GM18520 (cell line): ENCODE results near the gene KRTAP5-9.
"Not testable (repeated sequence)": the region's sequence is repeated elsewhere in the genome, so short reads cannot be mapped to it uniquely, and the experiment has no call there.

Experiments
- ATAC-seq: cut with Tn5 transposase; IDR thresholded peaks from one replicate; pipeline ENCODE4 v1.9.1; 2021; ENCODE audit not compliant: unreplicated experiment

The KRTAP5-9 gene, protein sequence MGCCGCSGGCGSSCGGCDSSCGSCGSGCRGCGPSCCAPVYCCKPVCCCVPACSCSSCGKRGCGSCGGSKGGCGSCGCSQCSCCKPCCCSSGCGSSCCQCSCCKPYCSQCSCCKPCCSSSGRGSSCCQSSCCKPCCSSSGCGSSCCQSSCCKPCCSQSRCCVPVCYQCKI

DNA sequence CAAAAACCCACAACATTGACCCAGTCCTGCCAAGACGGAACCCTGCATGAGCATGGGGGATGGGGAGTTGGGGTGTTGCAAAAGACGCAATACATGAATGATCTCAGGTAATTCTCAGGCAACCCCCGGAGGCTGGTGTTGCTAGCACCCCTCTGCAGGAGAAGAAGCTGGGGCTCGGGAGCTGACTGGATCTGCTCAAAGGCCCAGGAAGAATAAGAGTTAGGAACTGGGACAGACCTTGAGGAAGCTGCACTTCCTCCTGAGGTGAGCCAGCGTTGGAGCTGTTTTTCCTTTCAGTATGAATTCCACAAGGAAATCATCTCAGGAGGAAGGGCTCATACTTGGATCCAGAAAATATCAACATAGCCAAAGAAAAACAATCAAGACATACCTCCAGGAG, at the start of gene KRTAP5-9:
TSS of gene KRTAP5-9 (plus strand) at position 301 of the 400 bp plus-strand sequence. CDS start 238 bp downstream, outside the sequence.
- no peak for ATAC-seq

DNA sequence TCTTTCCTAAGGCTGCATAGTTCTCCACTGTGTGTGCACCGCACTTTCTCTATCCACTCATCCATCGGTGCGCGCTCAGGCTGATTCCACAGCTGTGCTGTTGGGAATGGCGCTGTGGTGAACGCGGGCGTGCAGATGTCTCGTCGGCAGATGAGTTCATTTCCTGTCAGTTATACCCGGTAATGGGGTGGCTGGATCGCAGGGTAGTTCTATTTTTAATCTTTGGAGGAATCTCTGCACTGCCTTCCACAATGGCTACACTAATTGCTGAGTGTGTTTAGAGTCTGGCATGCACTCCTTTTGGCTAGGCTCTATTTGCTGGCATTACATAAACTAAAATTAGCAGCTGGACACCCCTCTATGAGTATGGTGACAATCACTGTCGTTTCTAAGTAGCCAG, 49.1 kb upstream of the KRTAP5-9 start:
- no peak for ATAC-seq

DNA sequence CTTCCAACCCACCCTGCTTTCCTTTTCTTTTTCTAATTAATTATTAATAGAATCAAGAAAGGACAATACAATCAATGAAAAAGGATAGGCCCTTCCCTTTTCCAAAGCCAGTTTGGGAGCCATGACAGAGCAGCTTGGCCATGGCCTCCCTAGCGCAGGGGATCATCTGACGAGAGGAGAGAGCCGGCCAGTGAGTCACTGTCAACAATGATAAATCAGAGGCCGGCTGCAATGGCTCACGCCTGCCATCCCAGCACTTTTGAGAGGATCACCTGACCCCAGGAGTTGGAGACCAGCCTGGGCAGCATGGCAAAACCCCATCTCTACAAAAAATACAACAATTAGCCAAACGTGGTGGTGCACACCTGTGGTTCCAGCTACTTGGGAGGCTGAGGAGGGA, 48.7 kb upstream of the KRTAP5-9 start:
- ATAC-seq, result no peak

DNA sequence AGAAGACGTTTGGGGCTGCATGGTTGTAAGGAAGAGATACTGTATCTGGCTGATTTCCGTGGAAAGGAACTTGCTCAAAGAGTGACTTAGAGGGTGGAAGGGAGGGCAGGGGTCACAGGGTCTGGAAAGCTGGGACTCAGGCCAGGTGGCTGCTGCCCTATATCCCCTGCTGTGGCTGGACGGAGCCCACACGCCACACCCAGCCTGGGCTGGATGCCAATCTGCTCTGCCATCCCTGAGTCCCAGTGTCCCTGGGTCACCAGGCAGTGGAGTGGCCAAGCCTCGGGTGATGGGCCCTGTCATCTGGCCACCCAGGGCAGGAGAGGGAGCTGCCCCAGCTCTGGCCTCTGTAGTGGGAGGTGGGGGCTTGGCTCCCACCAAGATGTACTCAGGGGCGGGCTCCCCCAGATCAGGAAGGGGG, 47.6 kb upstream of the KRTAP5-9 start:
- ATAC-seq, result no peak

DNA sequence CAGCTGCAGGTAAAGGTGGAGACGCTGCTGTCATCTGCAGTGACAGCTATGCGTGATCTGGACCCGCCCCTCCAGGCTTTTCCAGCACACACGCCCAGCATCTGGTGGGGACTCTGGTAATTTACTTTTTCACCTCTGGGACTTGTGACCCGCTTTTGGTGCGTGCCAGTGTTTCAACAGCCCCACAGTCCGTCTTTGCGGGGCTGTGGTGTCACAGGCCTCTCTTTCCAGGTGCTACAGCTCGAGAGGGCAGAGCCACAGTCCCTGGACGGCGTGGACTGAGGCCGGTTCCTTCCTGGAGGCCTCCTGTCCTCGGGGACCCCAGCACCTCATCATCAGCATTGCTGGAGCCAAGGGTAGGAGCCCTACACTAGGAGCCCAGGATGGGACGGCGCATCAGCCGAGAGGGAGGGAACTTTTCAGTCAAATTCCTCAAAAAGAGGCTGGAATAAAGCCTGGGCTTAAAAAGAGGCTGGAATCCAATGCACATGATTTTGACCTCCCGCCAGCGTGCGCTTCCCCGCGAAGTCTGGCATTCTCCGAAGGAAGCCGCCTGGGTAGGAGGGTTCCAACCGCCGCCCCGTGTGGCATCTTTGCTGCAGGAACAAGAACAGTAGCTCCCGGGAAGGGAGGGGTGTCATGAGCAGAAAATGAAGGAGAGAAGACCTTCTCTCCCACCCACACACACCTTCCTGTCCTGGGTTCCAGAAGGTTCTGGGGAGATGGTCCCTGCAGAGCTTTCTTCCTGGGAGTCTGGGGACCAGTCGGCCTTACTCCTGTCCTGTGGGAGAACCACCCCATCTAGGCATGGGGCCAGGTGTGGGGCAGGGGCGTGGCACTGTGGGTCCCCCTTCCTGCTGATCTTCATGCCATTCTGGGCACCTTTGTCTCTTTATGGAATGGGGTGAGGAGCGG, 46.9 kb upstream of the KRTAP5-9 start:
- no peak for ATAC-seq

DNA sequence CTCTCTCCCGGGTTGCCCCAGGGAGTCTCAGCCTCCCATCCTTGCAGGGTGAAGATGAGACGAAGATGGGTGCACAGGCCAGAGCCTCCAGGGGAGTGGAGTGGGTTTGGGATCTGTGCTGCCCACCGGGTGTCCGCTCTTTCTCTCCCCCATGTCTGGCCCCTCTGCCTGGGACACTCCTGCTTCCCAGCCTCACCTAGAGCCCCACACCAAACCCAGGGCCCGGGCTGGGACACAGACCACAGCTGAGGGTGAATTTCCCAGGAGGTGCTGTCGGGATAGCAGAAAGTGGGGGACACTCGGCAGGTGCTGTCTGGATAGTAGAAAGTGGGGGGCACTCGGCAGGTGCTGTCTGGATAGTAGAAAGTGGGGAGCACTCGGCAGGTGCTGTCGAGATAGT, 46.2 kb upstream of the KRTAP5-9 start:
- no peak for ATAC-seq

DNA sequence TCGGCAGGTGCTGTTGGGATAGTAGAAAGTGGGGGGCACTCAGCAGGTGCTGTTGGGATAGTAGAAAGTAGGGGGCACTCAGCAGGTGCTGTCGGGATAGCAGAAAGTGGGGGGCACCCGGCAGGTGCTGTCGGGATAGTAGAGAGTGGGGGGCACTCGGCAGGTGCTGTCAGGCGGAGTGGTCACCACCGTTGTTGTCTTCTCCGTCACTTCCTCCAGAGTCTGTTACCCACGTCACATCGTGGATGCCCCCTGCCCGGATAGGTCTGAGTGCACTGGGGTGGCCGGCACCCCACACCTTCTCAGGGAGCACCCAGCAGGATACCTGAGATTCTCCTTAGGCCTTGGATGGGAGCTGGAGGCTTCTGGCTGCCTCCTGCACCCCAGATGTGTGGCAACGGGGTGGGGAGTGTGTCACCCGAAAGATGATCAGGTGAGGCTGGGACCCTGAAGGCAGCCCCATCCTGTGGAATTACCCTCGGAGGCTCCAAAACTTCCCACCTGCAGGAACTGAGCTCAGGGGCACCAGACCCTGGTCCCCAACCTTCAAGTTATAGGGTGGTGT, 45.3 kb upstream of the KRTAP5-9 start:
- no peak for ATAC-seq

DNA sequence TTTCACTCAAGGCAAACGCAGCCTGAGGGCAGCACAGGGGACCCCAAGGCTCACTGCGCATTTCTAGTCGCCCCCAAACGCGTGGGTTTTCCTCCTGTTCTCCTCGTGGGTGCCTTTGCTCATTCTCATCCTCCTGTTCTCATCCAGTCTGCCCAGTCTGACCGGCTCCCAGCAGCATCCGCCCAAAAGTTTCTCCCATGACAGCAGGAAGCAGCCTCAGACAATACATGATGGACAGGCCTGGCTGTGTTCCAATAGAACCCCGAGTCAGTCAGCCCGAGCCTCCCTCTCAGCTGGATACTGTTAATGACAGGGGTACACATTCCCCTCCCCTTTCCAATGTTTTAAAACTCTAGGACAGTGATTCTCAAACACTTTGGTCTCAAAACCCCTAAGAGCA, 43.7 kb upstream of the KRTAP5-9 start:
- no peak for ATAC-seq

DNA sequence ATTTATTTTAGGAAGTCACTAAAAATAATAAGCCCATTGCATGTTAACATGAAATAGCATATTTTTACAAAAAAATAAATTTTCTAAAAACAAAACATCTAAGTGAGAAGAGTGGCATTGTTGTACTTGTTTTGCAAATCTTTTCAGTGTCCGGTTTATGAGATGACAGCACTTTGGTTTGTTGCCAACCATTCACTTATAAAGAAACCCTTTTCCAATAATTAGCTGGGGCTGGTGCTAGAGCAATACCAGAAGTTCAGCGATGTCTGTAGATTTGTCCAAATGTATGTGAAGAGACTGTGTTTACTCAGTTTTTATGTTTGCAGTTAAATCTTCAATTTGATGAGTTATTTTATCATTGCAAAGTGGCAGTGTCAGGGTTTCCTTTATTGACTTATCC, 43.2 kb upstream of the KRTAP5-9 start:
- ATAC-seq, result no peak

DNA sequence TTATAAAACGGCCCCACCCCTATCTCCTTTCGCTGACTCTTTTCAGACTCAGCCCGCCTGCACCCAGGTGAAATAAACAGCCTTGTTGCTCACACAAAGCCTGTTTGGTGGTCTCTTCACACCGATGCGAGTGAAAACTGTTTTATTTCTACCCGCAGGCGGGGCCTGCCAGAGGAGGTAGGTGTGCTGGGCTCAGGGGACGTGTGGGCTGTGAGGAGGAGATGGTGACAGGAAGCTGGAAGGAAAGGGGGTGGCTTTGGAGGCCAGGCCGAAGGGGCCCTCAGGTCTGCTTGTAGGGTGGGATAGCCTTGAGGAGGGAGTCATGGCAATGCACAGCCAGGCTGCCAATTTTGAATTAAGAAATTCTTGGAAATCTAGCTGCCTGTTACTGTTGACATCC, 42.4 kb upstream of the KRTAP5-9 start:
- ATAC-seq, result no peak

DNA sequence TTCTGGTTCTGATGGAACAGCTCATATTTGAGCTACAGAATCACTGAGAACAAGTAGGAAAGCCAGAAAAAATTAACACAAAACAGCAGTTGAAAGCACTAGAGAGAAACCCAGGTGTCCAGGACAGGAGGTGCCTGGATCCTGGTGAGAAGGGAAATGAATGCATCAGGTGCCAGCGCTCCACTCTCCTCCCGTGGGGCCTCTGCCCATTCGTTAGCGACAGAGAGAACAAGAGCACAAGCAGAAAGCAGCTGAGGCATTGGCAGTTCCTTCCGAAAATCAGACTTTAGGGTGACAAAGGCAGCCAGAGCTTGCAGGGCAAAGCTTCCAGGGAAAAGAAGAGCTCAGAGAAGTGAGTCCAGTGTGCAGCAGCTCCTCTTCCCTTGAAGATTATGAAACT, 41.1 kb upstream of the KRTAP5-9 start:
- ATAC-seq, result no peak

DNA sequence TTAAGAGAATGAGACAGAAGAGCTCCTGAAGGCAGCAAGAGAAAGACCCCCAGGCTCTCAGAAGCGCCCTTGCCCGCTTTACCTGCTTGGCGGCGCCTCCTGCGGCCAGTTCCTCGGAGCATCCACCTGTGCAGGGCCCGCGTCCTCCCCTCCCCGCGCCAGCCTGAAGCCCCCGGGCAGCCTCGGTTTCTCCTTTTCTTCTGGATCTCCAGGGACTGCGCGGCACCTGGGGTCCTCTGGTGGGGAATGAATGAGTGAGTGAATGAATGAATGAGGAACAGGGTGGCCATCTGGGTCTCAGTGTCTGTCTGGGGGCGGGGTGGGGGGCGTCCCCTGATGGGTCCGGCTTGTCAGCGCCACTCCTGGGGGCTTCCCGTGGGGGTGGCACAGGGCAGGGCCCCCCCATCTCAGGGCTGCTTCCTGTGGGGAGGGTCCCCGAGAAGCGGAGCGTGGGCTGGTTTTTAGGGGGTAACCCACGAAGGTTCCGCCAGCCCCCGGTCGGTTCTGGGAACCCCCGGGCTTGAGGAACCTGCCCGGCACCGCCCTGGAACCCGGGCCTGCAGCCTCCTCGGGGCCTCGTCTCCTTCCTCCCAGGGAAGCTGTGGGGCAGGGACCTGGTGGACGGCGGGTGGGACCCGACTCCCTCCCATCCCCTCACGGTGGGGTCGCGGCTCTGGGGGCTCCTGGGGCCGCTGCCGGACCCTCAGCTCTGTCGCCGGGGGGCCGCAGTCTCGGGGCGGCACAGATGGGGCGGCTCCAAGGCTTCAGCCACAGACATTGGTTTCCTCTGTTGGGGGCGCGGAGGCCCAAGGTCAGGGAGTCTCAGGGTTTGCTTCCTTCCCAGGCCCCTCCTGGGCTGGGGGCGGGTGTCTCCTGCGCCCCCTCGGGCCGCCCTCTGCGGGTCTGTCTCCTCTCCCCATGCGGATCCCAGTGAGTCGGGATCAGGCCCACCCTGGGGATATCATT, 29.4 kb upstream of the KRTAP5-9 start:
- no peak for ATAC-seq

DNA sequence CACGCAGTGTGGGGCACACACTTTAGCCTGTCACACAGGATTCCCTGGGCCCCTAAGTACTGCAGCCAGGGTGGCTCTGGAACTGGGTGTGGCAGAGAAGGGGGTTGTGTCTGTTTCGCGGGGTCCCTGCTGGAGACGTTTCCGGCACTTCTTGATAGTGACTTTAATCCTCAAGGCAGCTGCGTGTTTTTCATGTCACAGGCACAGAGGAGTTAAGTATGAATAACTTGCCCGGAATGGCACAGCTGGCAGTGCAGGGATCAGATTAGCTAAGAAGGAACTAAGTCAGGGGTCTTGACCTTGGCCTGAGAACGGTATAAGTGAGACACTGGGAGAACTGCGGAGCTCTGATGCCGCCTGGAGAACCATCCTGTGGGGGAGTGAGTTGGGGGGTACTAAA, 28.7 kb upstream of the KRTAP5-9 start:
- no peak for ATAC-seq

DNA sequence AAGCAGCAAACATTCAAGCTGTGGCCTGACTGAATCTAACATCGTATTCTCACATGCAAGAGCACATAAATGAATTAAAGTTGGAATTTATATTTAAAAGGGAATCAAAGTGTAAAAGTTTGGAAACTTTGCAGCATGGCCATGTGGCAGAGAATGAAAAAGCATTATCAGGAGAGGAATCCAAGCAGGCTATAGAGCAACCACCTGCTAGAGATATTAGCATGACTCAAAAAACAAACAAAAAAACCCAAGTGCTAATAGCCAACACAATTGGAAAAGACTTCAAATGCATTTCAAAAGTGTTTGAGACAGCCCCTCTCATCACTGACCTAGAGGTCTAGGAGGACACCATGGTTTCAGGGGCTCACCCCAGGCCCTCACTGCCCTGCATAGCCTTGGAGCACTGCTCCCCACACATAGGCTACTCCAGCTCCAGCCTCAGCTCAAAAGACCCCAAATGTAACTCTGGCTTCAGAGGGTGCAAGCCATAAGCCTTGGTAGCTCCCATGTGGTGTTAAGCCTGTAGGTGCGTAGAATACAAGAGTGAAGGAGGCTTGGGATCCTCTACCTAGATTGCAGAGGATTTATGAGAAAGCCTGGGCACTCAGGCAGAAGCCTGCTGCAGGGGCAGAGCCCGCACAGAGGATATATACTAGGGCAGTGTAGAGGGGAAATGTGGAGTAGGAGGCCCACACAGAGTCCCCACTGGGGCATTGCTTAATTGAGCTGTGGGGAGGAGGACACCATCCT, 22.9 kb upstream of the KRTAP5-9 start:
- no peak for ATAC-seq

DNA sequence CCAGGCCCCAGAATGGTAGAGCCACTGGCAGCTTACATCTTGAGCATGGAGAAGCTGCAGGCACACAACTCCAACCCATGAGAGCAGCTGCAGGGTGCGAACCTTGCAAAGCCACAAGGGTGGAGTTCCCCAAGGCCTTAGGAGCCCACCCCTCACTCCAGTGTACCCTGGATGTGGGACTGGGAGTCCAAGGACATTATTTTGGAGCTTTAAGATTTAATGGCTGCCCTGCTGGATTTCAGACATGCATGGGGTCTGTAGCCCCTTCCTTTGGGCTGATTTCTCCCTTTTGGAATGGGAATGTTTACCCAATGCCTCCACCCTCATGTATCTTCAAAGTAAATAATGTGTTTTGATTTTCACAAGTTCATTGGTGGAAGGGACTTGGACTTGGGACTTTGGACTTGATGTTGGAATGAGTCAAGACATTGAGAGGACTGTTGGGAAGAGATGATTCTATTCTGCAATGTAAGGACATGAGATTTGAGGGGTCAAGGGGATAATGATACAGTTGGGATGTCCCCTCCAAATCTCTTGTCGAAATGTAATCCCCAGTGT, 22.2 kb upstream of the KRTAP5-9 start:
- ATAC-seq, result no peak

DNA sequence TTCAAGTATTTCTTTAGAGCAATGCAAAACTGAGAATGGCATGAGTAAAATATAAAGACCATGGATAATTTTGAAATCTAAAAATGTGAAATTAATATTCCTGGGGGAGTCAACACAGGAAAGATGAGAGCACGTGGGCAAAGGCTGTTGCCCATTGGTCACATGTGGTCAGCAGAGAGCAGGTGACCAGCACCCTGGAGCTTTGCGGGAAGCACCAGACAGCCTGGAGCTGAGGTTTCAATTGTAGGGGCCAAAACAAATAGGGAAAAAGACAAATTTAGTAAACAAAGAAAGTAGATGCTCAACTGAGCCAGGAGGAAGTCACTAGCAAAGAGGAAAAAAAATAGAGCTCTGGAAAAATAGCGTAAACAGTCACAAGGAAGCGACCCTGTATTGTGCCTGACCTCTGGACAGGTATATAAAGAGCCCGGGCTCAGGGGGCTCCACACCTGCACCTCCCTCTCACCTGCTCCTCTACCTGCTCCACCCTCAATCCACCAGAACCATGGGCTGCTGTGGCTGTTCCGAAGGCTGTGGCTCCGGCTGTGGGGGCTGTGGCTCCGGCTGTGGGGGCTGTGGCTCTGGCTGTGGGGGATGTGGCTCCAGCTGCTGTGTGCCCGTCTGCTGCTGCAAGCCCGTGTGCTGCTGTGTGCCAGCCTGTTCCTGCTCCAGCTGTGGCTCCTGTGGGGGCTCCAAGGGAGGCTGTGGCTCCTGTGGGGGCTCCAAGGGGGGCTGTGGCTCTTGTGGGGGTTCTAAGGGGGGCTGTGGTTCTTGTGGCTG, 21.2 kb upstream of the KRTAP5-9 start, which contains the start of gene KRTAP5-7:
TSS of gene KRTAP5-7 (plus strand) at position 472 of the 780 bp plus-strand sequence. CDS start at position 506, 34 bp downstream.
- not testable (repeated sequence) for ATAC-seq

DNA sequence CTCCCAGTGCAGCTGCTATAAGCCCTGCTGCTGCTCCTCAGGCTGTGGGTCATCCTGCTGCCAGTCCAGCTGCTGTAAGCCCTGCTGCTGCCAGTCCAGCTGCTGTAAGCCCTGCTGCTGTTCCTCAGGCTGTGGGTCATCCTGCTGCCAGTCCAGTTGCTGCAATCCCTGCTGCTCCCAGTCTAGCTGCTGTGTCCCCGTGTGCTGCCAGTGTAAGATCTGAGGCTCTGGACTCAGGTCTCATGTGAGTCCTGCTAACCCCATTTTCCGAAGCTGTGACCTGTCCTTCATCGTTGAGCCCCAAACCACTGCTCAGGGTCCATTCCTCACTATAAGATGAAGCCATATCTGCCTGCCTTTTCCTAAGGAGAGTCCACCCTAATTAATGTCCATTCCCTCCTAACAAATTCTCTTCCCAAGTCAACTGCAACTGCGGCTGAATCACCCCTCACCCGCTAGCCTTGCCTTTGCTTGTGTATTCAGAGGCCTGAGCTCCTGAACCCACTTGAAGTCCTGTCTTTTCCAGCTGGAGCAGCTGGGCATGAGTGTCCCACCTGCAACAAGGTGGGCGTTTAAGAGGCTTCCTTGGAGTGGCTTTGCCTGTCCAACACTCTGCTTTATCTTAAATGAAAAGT, 20.5 kb upstream of the KRTAP5-9 start:
- ATAC-seq, result no peak

DNA sequence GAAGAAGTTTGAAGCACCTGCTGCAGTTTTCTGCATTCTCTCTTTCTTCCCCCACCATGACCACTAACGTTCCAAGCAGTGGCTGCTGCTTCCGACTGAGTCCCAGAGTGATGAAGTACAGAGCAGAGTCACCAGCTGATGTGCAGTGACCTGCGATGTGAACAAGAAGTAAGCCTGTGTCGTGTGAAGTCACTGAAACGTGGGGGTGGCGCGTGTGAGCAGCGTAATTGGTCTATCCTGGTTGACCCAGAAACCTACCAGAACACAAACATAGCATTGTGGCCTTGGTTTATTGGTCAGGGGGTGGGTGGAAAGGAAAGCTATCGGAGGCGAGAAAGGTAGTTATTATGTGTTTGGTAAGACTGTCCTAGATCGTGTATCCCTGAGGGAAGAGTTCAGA, 17.6 kb upstream of the KRTAP5-9 start:
- no peak for ATAC-seq
